GM19193 (cell line): ENCODE data around the gene MGMT.

Experiments
- POLR2A ChIP-seq: IDR thresholded peaks from 4 replicates; pipeline ENCODE4 v1.6.1; 2011; ENCODE audit not compliant: insufficient read depth, insufficient read length; ENCODE audit errors: extremely low read depth

The MGMT gene

GRCh38 chr10:129657297-129658017 is 190.4 kb downstream of the MGMT start:
- TF ChIP-seq POLR2A, result no peak

- no peak for TF ChIP-seq POLR2A
These were observed 191.5 kb downstream of the MGMT start for GRCh38 chr10:129658376-129659072.

- TF ChIP-seq POLR2A, result no peak
These were observed 192.6 kb downstream of the MGMT start for GRCh38 chr10:129659508-129660268.

GRCh38 chr10:129660569-129660968 is 193.5 kb downstream of the MGMT start:
- no peak for TF ChIP-seq POLR2A

DNA sequence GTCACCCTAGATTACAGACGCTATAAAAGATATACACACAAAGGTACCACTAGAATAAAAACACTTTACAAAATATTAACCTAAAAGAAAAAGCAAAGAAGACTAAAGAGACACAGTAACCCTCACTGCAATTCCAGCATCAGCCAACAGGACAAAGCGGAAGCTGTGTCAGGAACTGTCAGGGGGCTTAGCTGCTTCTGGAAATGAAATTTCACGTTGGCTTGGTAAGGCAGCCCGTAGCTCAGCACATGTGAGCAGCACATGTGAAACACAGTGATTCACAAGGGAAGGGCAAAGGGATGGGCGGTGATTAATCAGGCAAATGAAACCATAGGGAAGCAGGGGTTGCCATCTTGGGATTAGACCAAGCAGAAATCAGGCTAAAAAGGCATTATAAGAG is 195.4 kb downstream of the MGMT start:
- TF ChIP-seq POLR2A, result no peak

GRCh38 chr10:129670124-129670523 is 203.1 kb downstream of the MGMT start:
- TF ChIP-seq POLR2A, result no peak

DNA sequence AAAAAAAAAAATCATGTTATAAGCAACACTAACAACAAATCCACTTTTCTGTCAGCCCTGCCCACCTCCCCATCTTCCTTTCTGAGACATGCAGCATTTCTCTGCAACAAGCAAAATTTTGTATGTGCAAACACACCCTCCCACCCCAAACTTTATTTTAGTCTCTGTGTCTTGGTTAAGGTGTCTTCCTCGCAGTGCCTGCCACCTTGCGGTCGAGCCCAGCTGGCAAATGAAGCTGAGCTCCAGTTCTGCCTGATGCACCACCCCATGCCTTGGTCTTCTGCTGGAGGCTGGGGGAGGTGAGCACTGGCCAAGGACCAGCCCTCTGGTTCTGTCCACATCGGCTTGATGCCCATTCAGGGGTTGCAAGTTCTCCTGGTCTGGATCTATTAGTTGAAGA is 206.3 kb downstream of the MGMT start:
- no peak for TF ChIP-seq POLR2A

DNA sequence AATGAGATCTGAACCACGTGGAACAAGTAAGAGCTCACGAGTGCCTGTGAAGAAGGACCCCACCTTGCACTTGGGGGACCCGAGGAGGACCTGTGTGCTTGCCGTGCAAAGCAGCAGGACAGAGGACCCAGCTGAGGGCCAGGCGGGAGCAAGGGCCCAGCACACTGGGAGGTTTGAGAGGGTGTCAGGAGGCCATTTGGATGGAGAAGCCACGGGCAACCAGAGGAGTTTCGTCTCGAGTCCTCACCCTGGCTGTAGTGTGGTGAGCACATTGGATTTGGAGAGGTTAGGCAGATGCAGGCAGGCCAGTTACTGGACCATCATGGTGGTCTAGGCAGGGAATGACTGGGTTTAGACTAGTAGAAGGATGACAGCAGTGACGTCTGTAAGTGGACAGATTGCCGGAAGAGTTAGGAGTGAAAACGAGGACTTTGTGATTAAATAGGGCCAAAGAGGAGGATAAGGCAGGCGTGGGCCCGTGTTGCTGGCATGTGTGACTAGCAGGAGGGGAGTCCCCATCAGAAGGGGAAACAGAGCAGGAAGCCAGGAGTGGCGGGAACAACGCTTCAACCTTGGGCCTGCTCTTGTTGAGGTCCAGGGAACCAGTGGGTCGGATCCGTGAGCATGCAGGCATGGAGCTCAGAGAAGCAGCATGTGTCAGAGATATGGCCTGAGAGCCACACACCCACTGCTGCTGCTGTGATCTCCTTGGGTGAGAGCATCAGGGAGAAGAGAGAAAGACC is 208.2 kb downstream of the MGMT start:
- no peak for TF ChIP-seq POLR2A

- no peak for TF ChIP-seq POLR2A
These were observed 209.0 kb downstream of the MGMT start for GRCh38 chr10:129676014-129676413.

- TF ChIP-seq POLR2A, result no peak
These were observed 210.4 kb downstream of the MGMT start for GRCh38 chr10:129677377-129677927.

DNA sequence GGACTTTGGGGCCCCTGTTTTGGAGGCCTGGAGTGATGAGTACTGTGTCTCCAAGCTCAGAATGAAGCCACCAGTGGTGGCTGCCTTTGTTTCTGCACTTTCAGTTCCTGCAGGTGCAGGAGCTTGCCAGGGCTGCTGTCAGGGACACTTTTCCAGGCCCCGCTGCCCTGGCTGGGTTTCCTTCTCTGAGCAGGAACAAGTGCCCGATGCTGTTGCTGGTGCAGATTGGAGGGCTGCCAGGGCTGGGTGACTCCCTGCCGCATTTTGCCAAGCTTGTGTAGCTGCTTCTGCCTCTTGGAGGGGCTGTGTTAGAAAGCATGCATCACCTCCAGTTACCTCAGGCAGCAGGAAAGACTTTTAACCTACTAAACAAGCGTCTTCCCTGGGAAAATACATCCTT is 211.1 kb downstream of the MGMT start:
- TF ChIP-seq POLR2A, result no peak

GRCh38 chr10:129679207-129679606 is 212.2 kb downstream of the MGMT start:
- TF ChIP-seq POLR2A, result no peak

- TF ChIP-seq POLR2A, result no peak
These were observed 213.8 kb downstream of the MGMT start for GRCh38 chr10:129680661-129681344.

DNA sequence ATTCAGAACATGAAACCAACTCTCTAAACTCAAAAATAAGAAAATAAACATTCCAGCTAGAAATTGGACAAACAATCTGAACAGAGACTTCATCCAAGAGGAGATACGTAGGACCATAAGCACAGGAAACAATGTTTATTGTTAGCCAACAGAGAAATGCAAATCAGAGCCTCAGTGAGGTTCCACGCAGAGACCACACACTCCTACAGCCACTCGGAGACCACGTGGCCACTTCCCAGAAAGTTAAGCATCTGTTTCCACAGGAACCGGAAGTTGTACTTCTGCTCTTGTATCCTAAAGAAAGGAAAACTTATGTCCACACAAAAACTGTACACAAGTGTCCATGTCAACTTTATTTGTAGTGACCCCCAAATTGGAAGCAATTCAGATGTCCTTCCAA is 214.8 kb downstream of the MGMT start:
- no peak for TF ChIP-seq POLR2A
